ENCODE measurements around the gene NEUROD2. TPM values are rescaled to one million over a fixed set of nuclear protein-coding genes. Genes with fewer than 3 reads are reported as not detected.

The NEUROD2 gene
- total RNA-seq, 1 experiment from 2014 or later = not detected

DNA sequence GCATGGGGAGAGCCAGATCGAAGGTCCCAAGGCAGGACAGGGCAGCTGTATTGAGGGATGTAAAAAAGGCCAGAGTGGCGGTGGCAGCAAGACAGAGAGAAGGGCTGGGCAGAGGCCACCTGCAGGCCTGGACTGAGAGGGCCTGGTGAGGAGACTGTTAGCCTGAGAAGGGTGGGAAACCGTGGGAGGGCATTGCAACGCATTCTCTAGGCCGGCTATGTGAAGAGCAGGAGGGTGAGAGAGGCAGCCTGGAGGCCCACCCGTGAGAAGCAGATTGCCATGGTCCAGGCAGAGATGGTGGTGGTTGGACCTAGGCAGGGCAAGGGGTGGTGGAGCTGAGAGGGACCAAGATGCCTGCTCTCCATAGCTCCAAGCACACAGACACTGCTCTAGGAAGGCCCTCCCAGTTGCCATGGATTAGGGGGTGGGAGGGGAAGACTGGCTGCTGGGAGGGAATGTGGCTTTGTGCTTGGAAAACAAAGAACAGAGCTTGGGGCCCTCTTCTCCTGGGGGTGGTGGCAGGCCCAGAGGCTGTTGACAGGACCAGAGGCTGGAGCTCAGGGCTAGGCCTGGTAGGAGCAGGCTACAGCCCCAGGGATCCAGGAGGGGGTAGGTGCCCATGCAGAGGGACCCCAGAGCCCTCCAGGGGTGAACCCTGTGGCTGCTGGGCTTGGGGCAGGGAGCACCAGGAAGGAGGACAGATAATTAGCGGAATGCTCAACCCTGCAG lies 45.0 kb upstream of the NEUROD2 start:
- TF ChIP-seq, protein P1, sequence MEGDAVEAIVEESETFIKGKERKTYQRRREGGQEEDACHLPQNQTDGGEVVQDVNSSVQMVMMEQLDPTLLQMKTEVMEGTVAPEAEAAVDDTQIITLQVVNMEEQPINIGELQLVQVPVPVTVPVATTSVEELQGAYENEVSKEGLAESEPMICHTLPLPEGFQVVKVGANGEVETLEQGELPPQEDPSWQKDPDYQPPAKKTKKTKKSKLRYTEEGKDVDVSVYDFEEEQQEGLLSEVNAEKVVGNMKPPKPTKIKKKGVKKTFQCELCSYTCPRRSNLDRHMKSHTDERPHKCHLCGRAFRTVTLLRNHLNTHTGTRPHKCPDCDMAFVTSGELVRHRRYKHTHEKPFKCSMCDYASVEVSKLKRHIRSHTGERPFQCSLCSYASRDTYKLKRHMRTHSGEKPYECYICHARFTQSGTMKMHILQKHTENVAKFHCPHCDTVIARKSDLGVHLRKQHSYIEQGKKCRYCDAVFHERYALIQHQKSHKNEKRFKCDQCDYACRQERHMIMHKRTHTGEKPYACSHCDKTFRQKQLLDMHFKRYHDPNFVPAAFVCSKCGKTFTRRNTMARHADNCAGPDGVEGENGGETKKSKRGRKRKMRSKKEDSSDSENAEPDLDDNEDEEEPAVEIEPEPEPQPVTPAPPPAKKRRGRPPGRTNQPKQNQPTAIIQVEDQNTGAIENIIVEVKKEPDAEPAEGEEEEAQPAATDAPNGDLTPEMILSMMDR (IDR thresholded peaks at IDR 0.05) = no peak
- TF ChIP-seq POLR2AphosphoS5 (IDR thresholded peaks at IDR 0.05; ENCODE audit: low read depth, low read length) = no peak
- no peak for TF ChIP-seq SIN3A (IDR thresholded peaks at IDR 0.05; ENCODE audit: borderline replicate concordance, insufficient read depth, low read depth, low read length)
- TF ChIP-seq, protein P2, sequence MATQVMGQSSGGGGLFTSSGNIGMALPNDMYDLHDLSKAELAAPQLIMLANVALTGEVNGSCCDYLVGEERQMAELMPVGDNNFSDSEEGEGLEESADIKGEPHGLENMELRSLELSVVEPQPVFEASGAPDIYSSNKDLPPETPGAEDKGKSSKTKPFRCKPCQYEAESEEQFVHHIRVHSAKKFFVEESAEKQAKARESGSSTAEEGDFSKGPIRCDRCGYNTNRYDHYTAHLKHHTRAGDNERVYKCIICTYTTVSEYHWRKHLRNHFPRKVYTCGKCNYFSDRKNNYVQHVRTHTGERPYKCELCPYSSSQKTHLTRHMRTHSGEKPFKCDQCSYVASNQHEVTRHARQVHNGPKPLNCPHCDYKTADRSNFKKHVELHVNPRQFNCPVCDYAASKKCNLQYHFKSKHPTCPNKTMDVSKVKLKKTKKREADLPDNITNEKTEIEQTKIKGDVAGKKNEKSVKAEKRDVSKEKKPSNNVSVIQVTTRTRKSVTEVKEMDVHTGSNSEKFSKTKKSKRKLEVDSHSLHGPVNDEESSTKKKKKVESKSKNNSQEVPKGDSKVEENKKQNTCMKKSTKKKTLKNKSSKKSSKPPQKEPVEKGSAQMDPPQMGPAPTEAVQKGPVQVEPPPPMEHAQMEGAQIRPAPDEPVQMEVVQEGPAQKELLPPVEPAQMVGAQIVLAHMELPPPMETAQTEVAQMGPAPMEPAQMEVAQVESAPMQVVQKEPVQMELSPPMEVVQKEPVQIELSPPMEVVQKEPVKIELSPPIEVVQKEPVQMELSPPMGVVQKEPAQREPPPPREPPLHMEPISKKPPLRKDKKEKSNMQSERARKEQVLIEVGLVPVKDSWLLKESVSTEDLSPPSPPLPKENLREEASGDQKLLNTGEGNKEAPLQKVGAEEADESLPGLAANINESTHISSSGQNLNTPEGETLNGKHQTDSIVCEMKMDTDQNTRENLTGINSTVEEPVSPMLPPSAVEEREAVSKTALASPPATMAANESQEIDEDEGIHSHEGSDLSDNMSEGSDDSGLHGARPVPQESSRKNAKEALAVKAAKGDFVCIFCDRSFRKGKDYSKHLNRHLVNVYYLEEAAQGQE (IDR thresholded peaks at IDR 0.05; ENCODE audit: insufficient read depth in 1 of 2, low read depth in 2 of 2, low read length in 1 of 2) = no peak
- no peak for TF ChIP-seq TCF7L2 (IDR thresholded peaks at IDR 0.05; ENCODE audit: low read depth, low read length)
- POLR2A ChIA-PET = no interaction called here
- no TSS peak for BruUV-seq (replicated peaks)
- Histone ChIP-seq H3K27me3 (ENCODE audit: control insufficient read depth, insufficient read depth, low read length) (no peaks in the 10 kb centered on the region), H3K36me3 (ENCODE audit: control insufficient read depth, insufficient read depth, low read length) (no peaks in the 10 kb centered on the region), H3K27ac (ENCODE audit: low read length) (peak overlapping the region; percentile 54), H3K4me1 (ENCODE audit: control insufficient read depth, insufficient read depth, low read length) (peaks cover 11% of the 10 kb centered on the region; the same call in 1 of the 2 replicates), H3K9me3 (ENCODE audit: control insufficient read depth, insufficient read depth, low read depth, low read length) (no peaks in the 10 kb centered on the region), H3K4me3 (ENCODE audit: low read depth in 2 of 2, low read length in 2 of 2) (no peak overlapping the region)
- CTCF ChIA-PET = interaction anchor here (0.8 to 2.8 kb wide), 8 partner anchors 14 to 66 kb away, joined by 3 to 12 read pairs (median 4); no protein-coding TSS in a partner anchor
- intact Hi-C loops (cut with micrococcal nuclease; ENCODE audit: unreplicated experiment) = no loop called here
- in situ Hi-C loops (cut with HindIII; ENCODE audit: low pct_unique_long_range_greater_than_20kb, low sequenced_read_pairs) = no loop called here
- DNase-seq (ENCODE audit: low read depth, low spot score) (no peak), ATAC-seq (peak; percentile 40)

- no peak for DNase-seq (ENCODE audit: low read depth, low spot score)
- Histone ChIP-seq H3K9me3 (ENCODE audit: control insufficient read depth, insufficient read depth, low read depth, low read length) (no peaks in the 10 kb centered on the region), H3K4me1 (ENCODE audit: control insufficient read depth, insufficient read depth, low read length) (peaks cover 11% of the 10 kb centered on the region; the same call in 1 of the 2 replicates), H3K36me3 (ENCODE audit: control insufficient read depth, insufficient read depth, low read length) (no peaks in the 10 kb centered on the region), H3K4me3 (ENCODE audit: low read depth in 2 of 2, low read length in 2 of 2) (no peak overlapping the region), H3K27me3 (ENCODE audit: control insufficient read depth, insufficient read depth, low read length) (no peaks in the 10 kb centered on the region), H3K27ac (ENCODE audit: low read length) (peak overlapping the region; percentile 54)
- ATAC-seq = no peak; the same call in 1 of the 2 replicates
- intact Hi-C loops (cut with micrococcal nuclease; ENCODE audit: unreplicated experiment) (no loop called here), in situ Hi-C loops (cut with HindIII; ENCODE audit: low pct_unique_long_range_greater_than_20kb, low sequenced_read_pairs) (no loop called here)
- ChIA-PET POLR2A (no interaction called here), CTCF (interaction anchor here (0.8 to 1.7 kb wide), 6 partner anchors 13 to 67 kb away, joined by 3 to 5 read pairs (median 4); no protein-coding TSS in a partner anchor)
- no TSS peak for BruUV-seq (replicated peaks)
- no peak for TF ChIP-seq SIN3A (IDR thresholded peaks at IDR 0.05; ENCODE audit: borderline replicate concordance, insufficient read depth, low read depth, low read length)
- no peak for TF ChIP-seq TCF7L2 (IDR thresholded peaks at IDR 0.05; ENCODE audit: low read depth, low read length)
- TF ChIP-seq, protein P2 (IDR thresholded peaks at IDR 0.05; ENCODE audit: insufficient read depth in 1 of 2, low read depth in 2 of 2, low read length in 1 of 2) = no peak
- TF ChIP-seq, protein P1 (IDR thresholded peaks at IDR 0.05) = no peak
- no peak for TF ChIP-seq POLR2AphosphoS5 (IDR thresholded peaks at IDR 0.05; ENCODE audit: low read depth, low read length)
Observed at GRCh38 chr17:39651923-39652586, 44.3 kb upstream of the NEUROD2 start.
